Osteoblast (primary cell): ENCODE measurements around the gene ARHGAP15. TPM values are rescaled to one million over a fixed set of nuclear protein-coding genes. Genes with fewer than 3 reads are reported as not detected.
A peak's percentile ranks its signal among the peaks of the same experiment; 100 is the strongest.

Source experiments
- DNase-seq: peaks from one replicate; pipeline ENCODE4 v3.0.0; 2011; ENCODE audit warnings: low spot score, mixed read lengths; ENCODE audit not compliant: insufficient read length; ENCODE audit errors: missing footprints
- H2AFZ ChIP-seq: 2 replicates; pipeline ENCODE4 v1.6.0; 2011; ENCODE audit warnings: mild to moderate bottlenecking, low read length
- H3K27ac ChIP-seq: 2 replicates; pipeline ENCODE4 v1.5.1; 2011; ENCODE audit warnings: mild to moderate bottlenecking, low read depth, low read length, moderate library complexity
- H3K27me3 ChIP-seq: 2 replicates; pipeline ENCODE4 v1.6.0; 2012; ENCODE audit warnings: mild to moderate bottlenecking, control low read depth, inconsistent platforms, low read length, moderate library complexity; ENCODE audit not compliant: insufficient read depth
- H3K36me3 ChIP-seq: 2 replicates; pipeline ENCODE4 v1.5.1; 2011; ENCODE audit warnings: mild to moderate bottlenecking, low read length, control low read depth, moderate library complexity; ENCODE audit not compliant: insufficient read depth
- H3K4me1 ChIP-seq: 2 replicates; pipeline ENCODE4 v1.5.1; 2011; ENCODE audit warnings: mild to moderate bottlenecking, low read length, control low read depth, moderate library complexity; ENCODE audit not compliant: insufficient read depth
- H3K4me2 ChIP-seq: 2 replicates; pipeline ENCODE4 v1.6.0; 2011; ENCODE audit warnings: mild to moderate bottlenecking, low read length; ENCODE audit not compliant: insufficient read depth
- H3K4me3 ChIP-seq: fragments of 200-600 bp; sonication (generic); 3 replicates; pipeline ENCODE4 v1.5.1; 2012; ENCODE audit warnings: mild to moderate bottlenecking, low read length, inconsistent platforms; ENCODE audit not compliant: insufficient read depth
- H3K79me2 ChIP-seq: 2 replicates; pipeline ENCODE4 v1.6.0; 2012; ENCODE audit warnings: mild to moderate bottlenecking, low read length, control low read depth, inconsistent platforms; ENCODE audit not compliant: insufficient read depth
- H3K9me3 ChIP-seq: 2 replicates; pipeline ENCODE4 v1.5.1; 2011; ENCODE audit warnings: low read depth, low read length, control low read depth
- H4K20me1 ChIP-seq: 2 replicates; pipeline ENCODE4 v1.6.0; 2012; ENCODE audit warnings: mild to moderate bottlenecking, low read length, control low read depth; ENCODE audit not compliant: insufficient read depth
- CTCF ChIP-seq: IDR thresholded peaks from 2 replicates; pipeline ENCODE4 v1.5.1; 2011; ENCODE audit warnings: mild to moderate bottlenecking, low read depth, low read length, moderate library complexity; ENCODE audit errors: extremely low read depth
- total RNA-seq: library from RNA; depleted of rRNA; stranded (reverse); fragments of >200 nt; gene quantifications from 2 replicates; pipeline ENCODE4 v1.2.3, GENCODE V29; 2012

ARHGAP15 gene
- total RNA-seq, 1 donor, result 2.2 TPM

- Histone ChIP-seq H4K20me1 (no peaks in the 10 kb centered on the region), H2AFZ (no peak overlapping the region), H3K36me3 (no peaks in the 10 kb centered on the region), H3K27me3 (no peaks in the 10 kb centered on the region), H3K4me3 (no peak overlapping the region), H3K4me2 (no peak overlapping the region), H3K27ac (no peak overlapping the region), H3K4me1 (no peaks in the 10 kb centered on the region), H3K79me2 (no peaks in the 10 kb centered on the region), H3K9me3 (no peaks in the 10 kb centered on the region)
- no peak for TF ChIP-seq CTCF
- no peak for DNase-seq
Measured at GRCh38 chr2:143744114-143744513, 614.9 kb downstream of the ARHGAP15 start.

DNA sequence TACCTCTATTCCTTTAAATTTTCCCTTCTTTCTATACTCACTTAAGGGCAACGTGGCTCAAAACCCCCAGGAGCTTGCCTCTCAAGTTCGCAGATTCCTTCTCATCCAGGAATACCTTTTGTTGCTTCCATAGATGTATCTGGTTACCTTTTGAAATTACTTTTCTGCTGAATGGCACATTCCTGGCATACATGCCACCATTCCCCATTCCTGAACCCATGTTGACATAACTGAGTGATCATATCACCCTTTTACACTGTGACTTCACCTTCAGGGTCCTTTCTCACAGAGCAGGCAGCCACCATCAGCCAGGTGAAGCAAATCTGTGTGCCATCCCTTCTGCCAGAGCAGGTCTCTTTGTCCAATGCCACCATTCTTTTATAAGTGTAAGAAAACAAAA, 615.8 kb downstream of the ARHGAP15 start:
- no peaks in the 10 kb centered on the region for H3K9me3 ChIP-seq
- DNase-seq, result no peak
- H3K4me2 ChIP-seq, result no peak overlapping the region
- no peaks in the 10 kb centered on the region for H3K4me1 ChIP-seq
- H2AFZ ChIP-seq, result no peak overlapping the region
- no peak overlapping the region for H3K27ac ChIP-seq
- H3K36me3 ChIP-seq, result no peaks in the 10 kb centered on the region
- no peaks in the 10 kb centered on the region for H3K27me3 ChIP-seq
- H4K20me1 ChIP-seq, result no peaks in the 10 kb centered on the region
- no peak for TF ChIP-seq CTCF
- no peaks in the 10 kb centered on the region for H3K79me2 ChIP-seq
- no peak overlapping the region for H3K4me3 ChIP-seq

GRCh38 chr2:143754742-143755141, 625.5 kb downstream of the ARHGAP15 start:
- no peak for TF ChIP-seq CTCF
- no peak overlapping the region for H2AFZ ChIP-seq
- no peak overlapping the region for H3K4me2 ChIP-seq
- no peaks in the 10 kb centered on the region for H3K36me3 ChIP-seq
- H3K4me1 ChIP-seq, result no peaks in the 10 kb centered on the region
- no peaks in the 10 kb centered on the region for H3K27me3 ChIP-seq
- no peak overlapping the region for H3K4me3 ChIP-seq
- no peaks in the 10 kb centered on the region for H3K79me2 ChIP-seq
- H3K27ac ChIP-seq, result no peak overlapping the region
- H4K20me1 ChIP-seq, result no peaks in the 10 kb centered on the region
- DNase-seq, result no peak
- no peaks in the 10 kb centered on the region for H3K9me3 ChIP-seq

- TF ChIP-seq CTCF, result no peak
- H3K27me3 ChIP-seq, result no peaks in the 10 kb centered on the region
- no peak overlapping the region for H3K27ac ChIP-seq
- no peaks in the 10 kb centered on the region for H3K79me2 ChIP-seq
- no peaks in the 10 kb centered on the region for H3K9me3 ChIP-seq
- H4K20me1 ChIP-seq, result no peaks in the 10 kb centered on the region
- H3K4me3 ChIP-seq, result no peak overlapping the region
- H2AFZ ChIP-seq, result no peak overlapping the region
- peak; percentile 58 for DNase-seq
- no peaks in the 10 kb centered on the region for H3K4me1 ChIP-seq
- H3K4me2 ChIP-seq, result no peak overlapping the region
- H3K36me3 ChIP-seq, result no peaks in the 10 kb centered on the region
Measured at GRCh38 chr2:143758629-143759330, 629.6 kb downstream of the ARHGAP15 start.
